Fibroblast of lung (primary cell): ENCODE measurements around the gene RHBDF2. TPM values are rescaled to one million over a fixed set of nuclear protein-coding genes. Genes with fewer than 3 reads are reported as not detected.

Experiments used
- DNase-seq, 2 donors: peaks; one replicate each; pipeline versions ENCODE4 v3.0.0 to v3.0.0-alpha.2; 2010; ENCODE audit warnings: low read depth in 2 of 2
- H2AFZ ChIP-seq: 2 replicates; pipeline ENCODE4 v1.5.1; 2012; ENCODE audit warnings: low read length, control low read depth, inconsistent platforms
- H3K27ac ChIP-seq: 2 replicates; pipeline ENCODE4 v1.5.1; 2011; ENCODE audit warnings: low read length, control low read depth; ENCODE audit not compliant: insufficient read depth
- H3K27me3 ChIP-seq: 2 replicates; pipeline ENCODE4 v1.5.1; 2011; ENCODE audit warnings: mild to moderate bottlenecking, low read length; ENCODE audit not compliant: control insufficient read depth, insufficient read depth
- H3K36me3 ChIP-seq: 2 replicates; pipeline ENCODE4 v1.5.1; 2011; ENCODE audit warnings: low read length; ENCODE audit not compliant: control insufficient read depth, insufficient read depth
- H3K4me1 ChIP-seq: 2 replicates; pipeline ENCODE4 v1.5.1; 2011; ENCODE audit warnings: low read length; ENCODE audit not compliant: control insufficient read depth, insufficient read depth; ENCODE audit errors: extremely low read depth
- H3K4me2 ChIP-seq: 2 replicates; pipeline ENCODE4 v1.5.1; 2011; ENCODE audit warnings: low read length, control low read depth; ENCODE audit not compliant: insufficient read depth; ENCODE audit errors: extremely low read depth
- H3K4me3 ChIP-seq, 4 experiments: fragments of 200-600 bp in 1 of 4; sonication (generic) in 1 of 4; replicated peaks in 1 of 4; 2 replicates each; pipeline ENCODE4 v1.5.1; 2011 to 2016; ENCODE audit warnings: low read length in 4 of 4, low read depth in 3 of 4, mild to moderate bottlenecking in 3 of 4, control low read depth in 2 of 4, inconsistent platforms in 1 of 4, mixed read lengths in 1 of 4; ENCODE audit not compliant: insufficient read depth in 1 of 4; ENCODE audit errors: control extremely low read depth in 1 of 4
- H3K79me2 ChIP-seq: 2 replicates; pipeline ENCODE4 v1.5.1; 2012; ENCODE audit warnings: mild to moderate bottlenecking, low read length, inconsistent platforms; ENCODE audit not compliant: control insufficient read depth, insufficient read depth
- H3K9ac ChIP-seq: 2 replicates; pipeline ENCODE4 v1.5.1; 2011; ENCODE audit warnings: mild to moderate bottlenecking, low read length, control low read depth; ENCODE audit not compliant: insufficient read depth
- H3K9me3 ChIP-seq: 2 replicates; pipeline ENCODE4 v1.5.1; 2012; ENCODE audit warnings: low read depth, low read length; ENCODE audit not compliant: control insufficient read depth, insufficient read depth
- H4K20me1 ChIP-seq: 2 replicates; pipeline ENCODE4 v1.5.1; 2011; ENCODE audit warnings: low read length; ENCODE audit not compliant: control insufficient read depth, insufficient read depth; ENCODE audit errors: extremely low read depth
- CTCF ChIP-seq, 2 donors: IDR thresholded peaks in 1 of 2; conservative IDR thresholded peaks in 1 of 2; 1 replicate in 1 of 2; 2 replicates in 1 of 2; pipeline ENCODE4 v1.5.1; 2011 to 2012; ENCODE audit warnings: low read length in 2 of 2, control low read depth in 1 of 2, inconsistent platforms in 1 of 2, low read depth in 1 of 2, mild to moderate bottlenecking in 1 of 2
- EZH2 ChIP-seq: IDR thresholded peaks from 2 replicates; pipeline ENCODE4 v1.5.1; 2012; ENCODE audit warnings: low read length, control low read depth, mild to moderate bottlenecking; ENCODE audit errors: missing control alignments
- polyA plus RNA-seq, 2 donors: library from polyadenylated mRNA; depleted of rRNA in 1 of 2; stranded (reverse) in 1 of 2; unstranded in 1 of 2; fragments of >200 nt; gene quantifications; 2 replicates each; pipeline ENCODE4 v1.2.1, GENCODE V29; 2011 to 2012; ENCODE audit warnings: missing spikeins in 1 of 2
- total RNA-seq: library from RNA; depleted of rRNA; stranded (reverse); fragments of >200 nt; gene quantifications from 2 replicates; pipeline ENCODE4 v1.2.1, GENCODE V29; 2014

The RHBDF2 gene
- total and polyA plus RNA-seq, 2 donors (not counting 1 experiment from before 2014, with no cell fraction given), result 0.94 to 5.1 TPM

GRCh38 chr17:76491271-76492122 lies 9.7 kb downstream of the RHBDF2 start:
- Histone ChIP-seq H2AFZ (no peak overlapping the region), H4K20me1 (no peaks in the 10 kb centered on the region), H3K9me3 (no peaks in the 10 kb centered on the region), H3K79me2 (no peaks in the 10 kb centered on the region), H3K27ac (no peak overlapping the region), H3K4me2 (no peak overlapping the region), H3K9ac (no peak overlapping the region), H3K36me3 (no peaks in the 10 kb centered on the region), H3K4me1 (peaks cover 8% of the 10 kb centered on the region), H3K27me3 (no peaks in the 10 kb centered on the region), H3K4me3 (no peak overlapping the region)
- DNase-seq, result no peak
- TF ChIP-seq CTCF (conservative IDR thresholded peaks at IDR 0.05 in 1 of 2, IDR thresholded peaks at IDR 0.05 in 1 of 2; ENCODE audit: low read depth in 1 of 2, low read length in 2 of 2), result no peak
- no peak for TF ChIP-seq EZH2

GRCh38 chr17:76490112-76490710 lies 11.0 kb downstream of the RHBDF2 start:
- TF ChIP-seq CTCF (conservative IDR thresholded peaks at IDR 0.05 in 1 of 2, IDR thresholded peaks at IDR 0.05 in 1 of 2; ENCODE audit: low read depth in 1 of 2, low read length in 2 of 2), result no peak
- TF ChIP-seq EZH2, result no peak
- H3K36me3 ChIP-seq, result no peaks in the 10 kb centered on the region
- DNase-seq, result no peak
- H3K4me2 ChIP-seq, result no peak overlapping the region
- no peaks in the 10 kb centered on the region for H4K20me1 ChIP-seq
- no peaks in the 10 kb centered on the region for H3K79me2 ChIP-seq
- peaks cover 12% of the 10 kb centered on the region for H3K4me1 ChIP-seq
- no peak overlapping the region for H2AFZ ChIP-seq
- H3K27ac ChIP-seq, result no peak overlapping the region
- no peaks in the 10 kb centered on the region for H3K27me3 ChIP-seq
- H3K9me3 ChIP-seq, result no peaks in the 10 kb centered on the region
- no peak overlapping the region for H3K4me3 ChIP-seq
- H3K9ac ChIP-seq, result no peak overlapping the region

- TF ChIP-seq EZH2, result no peak
- H3K27me3 ChIP-seq, result no peaks in the 10 kb centered on the region
- DNase-seq, result no peak
Measured at GRCh38 chr17:76487451-76488192, 13.6 kb downstream of the RHBDF2 start.

More at GRCh38 chr17:76487451-76488192, 13.6 kb downstream of the RHBDF2 start:
- no peaks in the 10 kb centered on the region for H4K20me1 ChIP-seq
- H3K4me1 ChIP-seq, result peaks cover 4% of the 10 kb centered on the region
- H3K9me3 ChIP-seq, result no peaks in the 10 kb centered on the region
- H3K27ac ChIP-seq, result no peak overlapping the region
- no peak overlapping the region for H3K4me3 ChIP-seq
- no peak overlapping the region for H3K9ac ChIP-seq
- no peaks in the 10 kb centered on the region for H3K79me2 ChIP-seq
- no peaks in the 10 kb centered on the region for H3K36me3 ChIP-seq
- H2AFZ ChIP-seq, result no peak overlapping the region
- no peak overlapping the region for H3K4me2 ChIP-seq
